ENCODE results near the gene ZNF837.

GRCh38 chr19:58398087-58398486, 17.3 kb upstream of the ZNF837 start:
- no peak for TF ChIP-seq CTCF (IDR thresholded peaks at IDR 0.05)
- TF ChIP-seq POLR2A (IDR thresholded peaks at IDR 0.05): no peak
